Measurements from ENCODE around the gene OOSP3. TPM values are rescaled to one million over a fixed set of nuclear protein-coding genes. Genes with fewer than 3 reads are reported as not detected.
"Not testable (repeated sequence)": the region's sequence is repeated elsewhere in the genome, so short reads cannot be mapped to it uniquely, and the experiment has no call there.

Gene OOSP3
- total RNA-seq, 1 donor from 2014 or later, result not detected

DNA sequence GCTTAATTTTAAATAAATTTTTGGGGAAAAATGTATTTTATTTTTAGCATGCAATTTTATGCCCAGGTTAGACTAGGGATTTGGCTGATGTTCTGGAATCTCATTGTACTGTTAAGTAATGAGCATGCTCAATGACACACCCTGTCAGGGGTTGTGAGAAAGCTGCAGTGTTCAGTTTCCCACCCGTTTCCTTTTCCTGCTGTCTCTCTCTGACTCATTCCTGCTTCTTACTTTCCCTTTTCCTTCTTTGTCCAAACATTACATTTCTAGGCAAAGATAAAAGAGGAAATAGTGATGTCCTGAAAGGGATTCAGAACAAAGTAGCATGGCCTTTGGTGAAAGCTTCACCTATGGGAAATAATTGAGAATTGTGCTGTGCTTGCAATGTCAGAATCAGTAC is 22.7 kb downstream of the OOSP3 start:
- peaks cover 13% of the 10 kb centered on the region for H3K9me3 Mint-ChIP-seq (ENCODE audit: low read depth)
- no peak for DNase-seq (ENCODE audit: low spot score, unreplicated experiment)
- H3K4me3 Mint-ChIP-seq (ENCODE audit: low read depth), result no peak overlapping the region
- H3K27ac Mint-ChIP-seq, result no peak overlapping the region
- TF ChIP-seq, protein P1, sequence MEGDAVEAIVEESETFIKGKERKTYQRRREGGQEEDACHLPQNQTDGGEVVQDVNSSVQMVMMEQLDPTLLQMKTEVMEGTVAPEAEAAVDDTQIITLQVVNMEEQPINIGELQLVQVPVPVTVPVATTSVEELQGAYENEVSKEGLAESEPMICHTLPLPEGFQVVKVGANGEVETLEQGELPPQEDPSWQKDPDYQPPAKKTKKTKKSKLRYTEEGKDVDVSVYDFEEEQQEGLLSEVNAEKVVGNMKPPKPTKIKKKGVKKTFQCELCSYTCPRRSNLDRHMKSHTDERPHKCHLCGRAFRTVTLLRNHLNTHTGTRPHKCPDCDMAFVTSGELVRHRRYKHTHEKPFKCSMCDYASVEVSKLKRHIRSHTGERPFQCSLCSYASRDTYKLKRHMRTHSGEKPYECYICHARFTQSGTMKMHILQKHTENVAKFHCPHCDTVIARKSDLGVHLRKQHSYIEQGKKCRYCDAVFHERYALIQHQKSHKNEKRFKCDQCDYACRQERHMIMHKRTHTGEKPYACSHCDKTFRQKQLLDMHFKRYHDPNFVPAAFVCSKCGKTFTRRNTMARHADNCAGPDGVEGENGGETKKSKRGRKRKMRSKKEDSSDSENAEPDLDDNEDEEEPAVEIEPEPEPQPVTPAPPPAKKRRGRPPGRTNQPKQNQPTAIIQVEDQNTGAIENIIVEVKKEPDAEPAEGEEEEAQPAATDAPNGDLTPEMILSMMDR (IDR thresholded peaks at IDR 0.05; ENCODE audit: unreplicated experiment), result no peak
- H3K27me3 Mint-ChIP-seq, result no peaks in the 10 kb centered on the region
- peaks cover 1% of the 10 kb centered on the region for H3K36me3 Mint-ChIP-seq (ENCODE audit: insufficient read depth)
- peaks cover 5% of the 10 kb centered on the region for H3K4me1 Mint-ChIP-seq (ENCODE audit: low read depth)

DNA sequence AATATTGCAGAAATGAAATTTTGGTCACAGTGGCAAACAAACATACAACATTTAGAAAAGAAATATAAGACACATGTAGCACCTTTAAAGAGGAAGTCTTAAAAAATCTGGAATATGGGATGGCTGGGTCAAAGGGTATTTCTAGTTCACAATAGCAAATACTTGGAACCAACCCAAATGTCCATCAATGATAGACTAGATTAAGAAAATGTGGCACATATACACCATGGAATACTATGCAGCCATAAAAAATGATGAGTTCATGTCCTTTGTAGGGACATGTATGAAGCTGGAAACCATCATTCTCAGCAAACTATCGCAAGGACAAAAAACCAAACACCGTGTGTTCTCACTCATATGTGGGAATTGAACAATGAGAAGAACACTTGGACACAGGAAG is 25.0 kb downstream of the OOSP3 start:
- H3K4me3 Mint-ChIP-seq (ENCODE audit: low read depth); DNase-seq (ENCODE audit: low spot score, unreplicated experiment); H3K27me3 Mint-ChIP-seq; H3K36me3 Mint-ChIP-seq (ENCODE audit: insufficient read depth); H3K27ac Mint-ChIP-seq; H3K4me1 Mint-ChIP-seq (ENCODE audit: low read depth): not testable (repeated sequence)
- H3K9me3 Mint-ChIP-seq (ENCODE audit: low read depth), result peaks cover 23% of the 10 kb centered on the region

DNA sequence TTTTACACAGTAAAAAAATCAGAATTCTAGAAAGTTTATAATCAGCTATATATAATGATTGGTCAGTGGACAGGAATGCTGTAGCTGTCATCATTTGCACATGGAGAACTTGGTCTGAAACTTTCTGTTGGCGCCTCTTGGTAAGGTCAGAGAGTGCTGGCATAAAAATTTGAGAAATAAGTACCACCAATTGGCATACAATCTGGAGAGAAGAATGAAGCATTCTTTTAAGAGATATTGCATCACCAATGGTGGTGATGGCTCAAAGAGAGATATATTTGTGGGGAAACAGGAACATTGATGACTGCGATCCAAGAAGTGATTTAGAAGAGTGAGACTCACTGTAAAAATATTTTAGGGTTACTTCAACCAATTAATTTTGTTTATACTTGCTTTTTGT is 39.9 kb downstream of the OOSP3 start:
- Mint-ChIP-seq H3K4me3 (ENCODE audit: low read depth) (no peak overlapping the region), H3K27ac (no peak overlapping the region), H3K9me3 (ENCODE audit: low read depth) (peaks cover 32% of the 10 kb centered on the region), H3K36me3 (ENCODE audit: insufficient read depth) (peaks cover 15% of the 10 kb centered on the region), H3K27me3 (no peaks in the 10 kb centered on the region), H3K4me1 (ENCODE audit: low read depth) (peaks cover 2% of the 10 kb centered on the region)
- TF ChIP-seq, protein P1 (IDR thresholded peaks at IDR 0.05; ENCODE audit: unreplicated experiment), result no peak
- no peak for DNase-seq (ENCODE audit: low spot score, unreplicated experiment)

DNA sequence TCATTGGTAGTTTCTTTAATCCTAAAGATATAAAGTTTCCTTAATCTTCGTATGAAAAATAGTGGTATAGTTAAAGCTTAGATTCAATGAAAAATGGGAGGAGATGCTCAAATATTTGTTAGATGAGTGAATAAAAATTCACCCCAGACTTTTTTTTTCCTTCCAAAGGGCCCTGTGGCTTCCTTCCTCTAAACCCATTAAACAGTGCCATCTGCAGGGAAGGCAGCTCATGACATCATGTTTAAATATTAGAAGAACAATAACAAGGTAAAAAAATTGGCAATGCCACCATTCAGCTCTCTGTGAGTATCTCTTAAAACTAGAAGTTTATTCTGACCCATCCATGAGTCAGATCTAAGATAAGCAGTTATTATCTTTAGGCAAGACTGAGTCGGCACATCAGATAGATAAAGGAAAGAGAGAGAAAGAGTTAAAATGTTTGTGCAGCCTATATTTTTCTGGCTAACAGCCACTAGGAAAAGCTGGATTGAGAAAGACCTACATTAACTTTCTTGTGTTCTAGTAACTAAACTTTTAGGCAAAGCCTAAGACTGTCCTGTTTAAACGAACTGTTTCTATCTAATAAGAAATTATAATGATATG is 40.5 kb downstream of the OOSP3 start:
- Mint-ChIP-seq H3K9me3 (ENCODE audit: low read depth) (peaks cover 36% of the 10 kb centered on the region), H3K27me3 (no peaks in the 10 kb centered on the region), H3K4me3 (ENCODE audit: low read depth) (no peak overlapping the region), H3K36me3 (ENCODE audit: insufficient read depth) (peaks cover 17% of the 10 kb centered on the region), H3K27ac (no peak overlapping the region), H3K4me1 (ENCODE audit: low read depth) (peaks cover 2% of the 10 kb centered on the region)
- no peak for DNase-seq (ENCODE audit: low spot score, unreplicated experiment)
- TF ChIP-seq, protein P1 (IDR thresholded peaks at IDR 0.05; ENCODE audit: unreplicated experiment), result peak; percentile 73

DNA sequence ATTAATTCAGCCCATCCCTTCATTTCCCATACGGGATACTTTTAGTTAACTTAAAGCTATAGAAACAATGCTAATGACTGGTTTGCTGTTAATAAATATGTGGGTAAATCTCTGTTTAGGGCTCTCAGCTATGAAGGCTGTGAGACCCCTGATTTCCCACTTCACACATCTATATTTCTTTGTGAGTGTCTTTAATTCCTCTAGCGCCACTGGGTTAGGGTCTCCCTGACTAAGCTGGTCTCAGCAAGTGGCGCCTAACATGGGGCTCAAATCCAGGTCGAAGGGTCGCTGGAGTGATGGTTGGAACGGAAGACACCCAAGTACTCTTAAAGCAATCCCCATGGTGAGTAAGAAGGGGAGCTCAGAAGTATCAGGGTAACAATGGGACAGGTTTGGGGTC is 45.2 kb downstream of the OOSP3 start:
- peaks cover 2% of the 10 kb centered on the region for H3K4me1 Mint-ChIP-seq (ENCODE audit: low read depth)
- TF ChIP-seq, protein P1 (IDR thresholded peaks at IDR 0.05; ENCODE audit: unreplicated experiment), result no peak
- peaks cover 19% of the 10 kb centered on the region for H3K36me3 Mint-ChIP-seq (ENCODE audit: insufficient read depth)
- no peak overlapping the region for H3K27ac Mint-ChIP-seq
- H3K9me3 Mint-ChIP-seq (ENCODE audit: low read depth), result peaks cover 46% of the 10 kb centered on the region
- no peaks in the 10 kb centered on the region for H3K27me3 Mint-ChIP-seq
- H3K4me3 Mint-ChIP-seq (ENCODE audit: low read depth), result no peak overlapping the region
- no peak for DNase-seq (ENCODE audit: low spot score, unreplicated experiment)

DNA sequence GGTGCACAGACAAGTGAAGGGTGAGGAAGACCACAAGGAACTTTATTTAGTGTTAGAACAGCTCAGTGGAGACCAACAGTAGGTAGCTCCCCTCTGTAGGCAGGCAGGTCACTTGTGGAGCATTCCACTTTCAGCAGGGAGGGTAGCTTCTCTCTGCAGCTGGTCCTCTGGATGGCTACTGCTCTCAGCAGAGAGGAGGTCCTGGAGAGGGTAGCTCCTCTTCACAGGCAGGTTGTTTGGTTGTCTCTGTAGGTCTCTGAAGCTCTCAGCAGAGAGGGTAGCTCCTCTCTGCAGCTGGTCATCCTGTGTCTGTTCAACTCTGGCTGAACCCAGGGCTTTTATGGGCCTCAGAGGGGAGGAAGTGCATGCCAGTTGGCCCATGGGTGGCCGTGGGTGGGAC is 53.1 kb downstream of the OOSP3 start:
- no peak for DNase-seq (ENCODE audit: low spot score, unreplicated experiment)
- no peak overlapping the region for H3K4me3 Mint-ChIP-seq (ENCODE audit: low read depth)
- H3K27me3 Mint-ChIP-seq, result no peaks in the 10 kb centered on the region
- TF ChIP-seq, protein P1 (IDR thresholded peaks at IDR 0.05; ENCODE audit: unreplicated experiment), result no peak
- H3K9me3 Mint-ChIP-seq (ENCODE audit: low read depth), result peaks cover 23% of the 10 kb centered on the region
- no peak overlapping the region for H3K27ac Mint-ChIP-seq
- peaks cover 9% of the 10 kb centered on the region for H3K36me3 Mint-ChIP-seq (ENCODE audit: insufficient read depth)
- no peaks in the 10 kb centered on the region for H3K4me1 Mint-ChIP-seq (ENCODE audit: low read depth)
